DOHH2 (cell line): ENCODE data around the gene HELZ.

ENCODE experiments used
- CTCF ChIP-seq: fragments of 200-600 bp; sonication (generic); IDR thresholded peaks from one replicate; pipeline ENCODE4 v1.5.1; 2014; ENCODE audit warnings: antibody characterized with exemption, mild to moderate bottlenecking, low read depth, low read length; ENCODE audit not compliant: poor library complexity, severe bottlenecking
- EZH2phosphoT487 ChIP-seq: fragments of 200-600 bp; sonication (generic); IDR thresholded peaks from 2 replicates; pipeline ENCODE4 v1.6.1; 2017; ENCODE audit warnings: borderline replicate concordance, mild to moderate bottlenecking, antibody characterized with exemption, low read length, moderate library complexity, mixed read lengths

GRCh38 chr17:67238991-67239390, 6.0 kb downstream of the HELZ start:
- TF ChIP-seq CTCF (no peak), EZH2phosphoT487 (no peak)
